HepG2 (cell line): ENCODE data around the gene ATP6V0D1. TPM values are rescaled to one million over a fixed set of nuclear protein-coding genes. Genes with fewer than 3 reads are reported as not detected.
A peak's percentile ranks its signal among the peaks of the same experiment; 100 is the strongest.

Experiments
- ELF1 ChIP-seq: sonication (generic); formaldehyde crosslinking; IDR thresholded peaks from 2 replicates; pipeline ENCODE4 v1.4.0; 2020; ENCODE audit warnings: missing genetic modification reagents
- FIP1L1 ChIP-seq: fragments of 200-400 bp; formaldehyde crosslinking; IDR thresholded peaks from 2 replicates; pipeline ENCODE4 v1.6.1; 2018; ENCODE audit warnings: low read depth, mild to moderate bottlenecking, low read length, moderate library complexity, borderline replicate concordance; ENCODE audit not compliant: insufficient read depth
- HINFP ChIP-seq: sonication (generic); formaldehyde crosslinking; IDR thresholded peaks from 2 replicates; pipeline ENCODE4 v1.4.0; 2020; ENCODE audit warnings: low read depth, mild to moderate bottlenecking, missing genetic modification reagents
- NFE2 ChIP-seq: sonication (generic); formaldehyde crosslinking; IDR thresholded peaks from 2 replicates; pipeline ENCODE4 v1.4.0; 2020; ENCODE audit warnings: missing genetic modification reagents
- PAF1 ChIP-seq: IDR thresholded peaks from 2 replicates; pipeline ENCODE4 v1.6.1; 2016; ENCODE audit warnings: missing genetic modification reagents, missing compliant biosample characterization
- RORA ChIP-seq: sonication (generic); formaldehyde crosslinking; IDR thresholded peaks from 2 replicates; pipeline ENCODE4 v1.5.0; 2020; ENCODE audit warnings: mild to moderate bottlenecking, missing genetic modification reagents, moderate library complexity
- SMAD9 ChIP-seq: sonication (generic); formaldehyde crosslinking; IDR thresholded peaks from 2 replicates; pipeline ENCODE4 v1.5.1; 2020; ENCODE audit warnings: mild to moderate bottlenecking, missing genetic modification reagents
- STAT5B ChIP-seq: sonication (generic); formaldehyde crosslinking; IDR thresholded peaks from 2 replicates; pipeline ENCODE4 v1.4.0; 2020; ENCODE audit warnings: missing genetic modification reagents
- TP53 ChIP-seq: sonication (generic); formaldehyde crosslinking; conservative IDR thresholded peaks from 2 replicates; pipeline ENCODE4 v1.4.0; 2020; ENCODE audit warnings: missing genetic modification reagents
- ZFP36L2 ChIP-seq: sonication (generic); formaldehyde crosslinking; IDR thresholded peaks from 2 replicates; pipeline ENCODE4 v1.4.0; 2020; ENCODE audit warnings: missing genetic modification reagents
- ZNF10 ChIP-seq: sonication (generic); formaldehyde crosslinking; IDR thresholded peaks from 2 replicates; pipeline ENCODE4 v1.4.0; 2020; ENCODE audit warnings: mild to moderate bottlenecking, low read depth, missing genetic modification reagents, borderline replicate concordance
- ZNF232 ChIP-seq: sonication (generic); formaldehyde crosslinking; IDR thresholded peaks from 2 replicates; pipeline ENCODE4 v1.4.0; 2020; ENCODE audit warnings: missing genetic modification reagents, borderline replicate concordance
- ZNF451 ChIP-seq: sonication (generic); formaldehyde crosslinking; IDR thresholded peaks from 2 replicates; pipeline ENCODE4 v1.5.0; 2020; ENCODE audit warnings: mild to moderate bottlenecking, missing genetic modification reagents
- ZNF598 ChIP-seq: sonication (generic); formaldehyde crosslinking; IDR thresholded peaks from 2 replicates; pipeline ENCODE4 v1.5.1; 2020; ENCODE audit warnings: mild to moderate bottlenecking, missing genetic modification reagents, borderline replicate concordance
- polyA plus RNA-seq, 8 experiments: library from polyadenylated mRNA; depleted of rRNA in 3 of 8; stranded (reverse) in 7 of 8; unstranded in 1 of 8; fragments of >200 nt; fragmentation: Illumina TruSeq in 4 of 8; extraction: Trizol in 4 of 8; gene quantifications; 2 replicates each; pipeline versions ENCODE4 v1.2.1 to v1.2.3, GENCODE V29; 2011 to 2016; ENCODE audit warnings: low read depth in 4 of 8, missing spikeins in 1 of 8, mixed read lengths in 1 of 8; ENCODE audit not compliant: insufficient read depth in 1 of 8
- total RNA-seq, 5 experiments: library from RNA; depleted of rRNA; stranded (reverse); fragments of >200 nt; fragmentation: Illumina TruSeq; extraction: Trizol; gene quantifications; 2 replicates each; pipeline ENCODE4 v1.2.3, GENCODE V29; 2016; ENCODE audit warnings: low read depth in 1 of 5
- TF ChIP-seq, protein P1 (sequence below): sonication (generic); formaldehyde crosslinking; IDR thresholded peaks from 2 replicates; pipeline ENCODE4 v1.5.0; 2020; ENCODE audit warnings: mild to moderate bottlenecking, missing genetic modification reagents
- TF ChIP-seq, protein P2 (sequence below): fragments of 450-650 bp; IDR thresholded peaks from 2 replicates; pipeline ENCODE4 v1.6.1; 2016
- TF ChIP-seq, protein P3 (sequence below): sonication (generic); formaldehyde crosslinking; IDR thresholded peaks from 2 replicates; pipeline ENCODE4 v1.5.1; 2020; ENCODE audit warnings: missing genetic modification reagents, mild to moderate bottlenecking, borderline replicate concordance

Gene ATP6V0D1
- total and polyA plus RNA-seq, 2 of the 13 experiments (the other 11 are each of a cell fraction or from before 2014, with no cell fraction given), result 51.1 to 61.3 TPM

GRCh38 chr16:67430504-67430976 is 50.4 kb downstream of the ATP6V0D1 start (continued):
- TF ChIP-seq, protein P1, sequence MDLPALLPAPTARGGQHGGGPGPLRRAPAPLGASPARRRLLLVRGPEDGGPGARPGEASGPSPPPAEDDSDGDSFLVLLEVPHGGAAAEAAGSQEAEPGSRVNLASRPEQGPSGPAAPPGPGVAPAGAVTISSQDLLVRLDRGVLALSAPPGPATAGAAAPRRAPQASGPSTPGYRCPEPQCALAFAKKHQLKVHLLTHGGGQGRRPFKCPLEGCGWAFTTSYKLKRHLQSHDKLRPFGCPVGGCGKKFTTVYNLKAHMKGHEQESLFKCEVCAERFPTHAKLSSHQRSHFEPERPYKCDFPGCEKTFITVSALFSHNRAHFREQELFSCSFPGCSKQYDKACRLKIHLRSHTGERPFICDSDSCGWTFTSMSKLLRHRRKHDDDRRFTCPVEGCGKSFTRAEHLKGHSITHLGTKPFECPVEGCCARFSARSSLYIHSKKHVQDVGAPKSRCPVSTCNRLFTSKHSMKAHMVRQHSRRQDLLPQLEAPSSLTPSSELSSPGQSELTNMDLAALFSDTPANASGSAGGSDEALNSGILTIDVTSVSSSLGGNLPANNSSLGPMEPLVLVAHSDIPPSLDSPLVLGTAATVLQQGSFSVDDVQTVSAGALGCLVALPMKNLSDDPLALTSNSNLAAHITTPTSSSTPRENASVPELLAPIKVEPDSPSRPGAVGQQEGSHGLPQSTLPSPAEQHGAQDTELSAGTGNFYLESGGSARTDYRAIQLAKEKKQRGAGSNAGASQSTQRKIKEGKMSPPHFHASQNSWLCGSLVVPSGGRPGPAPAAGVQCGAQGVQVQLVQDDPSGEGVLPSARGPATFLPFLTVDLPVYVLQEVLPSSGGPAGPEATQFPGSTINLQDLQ (CRISPR knock-in tag), result no peak
- TF ChIP-seq ELF1 (CRISPR knock-in tag), result no peak
- TF ChIP-seq STAT5B (CRISPR knock-in tag), result peak; percentile 69; the same call in 1 of the 2 replicates
- TF ChIP-seq ZNF451, result peak; percentile 86
- no peak for TF ChIP-seq PAF1 (CRISPR knock-in tag)
- TF ChIP-seq FIP1L1, result no peak
- peak; percentile 82 for TF ChIP-seq ZNF598 (CRISPR knock-in tag)
- peak; percentile 83; the same call in 1 of the 2 replicates for TF ChIP-seq ZNF232
- TF ChIP-seq, protein P2, sequence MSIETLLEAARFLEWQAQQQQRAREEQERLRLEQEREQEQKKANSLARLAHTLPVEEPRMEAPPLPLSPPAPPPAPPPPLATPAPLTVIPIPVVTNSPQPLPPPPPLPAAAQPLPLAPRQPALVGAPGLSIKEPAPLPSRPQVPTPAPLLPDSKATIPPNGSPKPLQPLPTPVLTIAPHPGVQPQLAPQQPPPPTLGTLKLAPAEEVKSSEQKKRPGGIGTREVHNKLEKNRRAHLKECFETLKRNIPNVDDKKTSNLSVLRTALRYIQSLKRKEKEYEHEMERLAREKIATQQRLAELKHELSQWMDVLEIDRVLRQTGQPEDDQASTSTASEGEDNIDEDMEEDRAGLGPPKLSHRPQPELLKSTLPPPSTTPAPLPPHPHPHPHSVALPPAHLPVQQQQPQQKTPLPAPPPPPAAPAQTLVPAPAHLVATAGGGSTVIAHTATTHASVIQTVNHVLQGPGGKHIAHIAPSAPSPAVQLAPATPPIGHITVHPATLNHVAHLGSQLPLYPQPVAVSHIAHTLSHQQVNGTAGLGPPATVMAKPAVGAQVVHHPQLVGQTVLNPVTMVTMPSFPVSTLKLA, result peak; percentile 78
- TF ChIP-seq ZFP36L2, result no peak
- no peak for TF ChIP-seq RORA (CRISPR knock-in tag)
- TF ChIP-seq, protein P3, sequence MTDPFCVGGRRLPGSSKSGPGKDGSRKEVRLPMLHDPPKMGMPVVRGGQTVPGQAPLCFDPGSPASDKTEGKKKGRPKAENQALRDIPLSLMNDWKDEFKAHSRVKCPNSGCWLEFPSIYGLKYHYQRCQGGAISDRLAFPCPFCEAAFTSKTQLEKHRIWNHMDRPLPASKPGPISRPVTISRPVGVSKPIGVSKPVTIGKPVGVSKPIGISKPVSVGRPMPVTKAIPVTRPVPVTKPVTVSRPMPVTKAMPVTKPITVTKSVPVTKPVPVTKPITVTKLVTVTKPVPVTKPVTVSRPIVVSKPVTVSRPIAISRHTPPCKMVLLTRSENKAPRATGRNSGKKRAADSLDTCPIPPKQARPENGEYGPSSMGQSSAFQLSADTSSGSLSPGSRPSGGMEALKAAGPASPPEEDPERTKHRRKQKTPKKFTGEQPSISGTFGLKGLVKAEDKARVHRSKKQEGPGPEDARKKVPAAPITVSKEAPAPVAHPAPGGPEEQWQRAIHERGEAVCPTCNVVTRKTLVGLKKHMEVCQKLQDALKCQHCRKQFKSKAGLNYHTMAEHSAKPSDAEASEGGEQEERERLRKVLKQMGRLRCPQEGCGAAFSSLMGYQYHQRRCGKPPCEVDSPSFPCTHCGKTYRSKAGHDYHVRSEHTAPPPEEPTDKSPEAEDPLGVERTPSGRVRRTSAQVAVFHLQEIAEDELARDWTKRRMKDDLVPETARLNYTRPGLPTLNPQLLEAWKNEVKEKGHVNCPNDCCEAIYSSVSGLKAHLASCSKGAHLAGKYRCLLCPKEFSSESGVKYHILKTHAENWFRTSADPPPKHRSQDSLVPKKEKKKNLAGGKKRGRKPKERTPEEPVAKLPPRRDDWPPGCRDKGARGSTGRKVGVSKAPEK (CRISPR knock-in tag), result no peak
- TF ChIP-seq SMAD9 (CRISPR knock-in tag), result 0 out of 2 replicates have a peak, but pooled peaks have one; percentile 31
- no peak for TF ChIP-seq ZNF10 (CRISPR knock-in tag)
- peak; percentile 44; the same call in 1 of the 2 replicates for TF ChIP-seq HINFP (CRISPR knock-in tag)
- TF ChIP-seq NFE2 (CRISPR knock-in tag), result no peak
- TF ChIP-seq TP53 (CRISPR knock-in tag), result no peak
